HUES6 (cell line): ENCODE data around the gene CLEC20A.

Source experiments
- H3K27ac ChIP-seq: 2 replicates; pipeline ENCODE4 v1.7.0; 2013; ENCODE audit warnings: low read depth, mild to moderate bottlenecking, low read length, inconsistent platforms
- H3K27me3 ChIP-seq: 2 replicates; pipeline ENCODE4 v1.6.1; 2013; ENCODE audit warnings: low read length; ENCODE audit not compliant: control insufficient read depth, insufficient read depth
- H3K36me3 ChIP-seq: 2 replicates; pipeline ENCODE4 v1.6.1; 2013; ENCODE audit warnings: low read length; ENCODE audit not compliant: control insufficient read depth, insufficient read depth
- H3K4me1 ChIP-seq: 2 replicates; pipeline ENCODE4 v1.6.1; 2013; ENCODE audit warnings: low read length; ENCODE audit not compliant: control insufficient read depth, insufficient read depth
- H3K4me3 ChIP-seq: 2 replicates; pipeline ENCODE4 v1.5.1; 2013; ENCODE audit warnings: low read depth, low read length
- H3K9ac ChIP-seq: one replicate; pipeline ENCODE4 v1.6.1; 2013; ENCODE audit warnings: mild to moderate bottlenecking, low read length
- H3K9me3 ChIP-seq: 2 replicates; pipeline ENCODE4 v1.6.1; 2013; ENCODE audit warnings: low read depth, low read length; ENCODE audit not compliant: control insufficient read depth, insufficient read depth

CLEC20A gene

GRCh38 chr1:178537382-178538090 is 40.8 kb upstream of the CLEC20A start:
- Histone ChIP-seq H3K27me3 (no peaks in the 10 kb centered on the region), H3K4me3 (no peak overlapping the region), H3K4me1 (0 out of 2 replicates have a peak, but pooled peaks cover 4% of the 10 kb centered on the region), H3K9me3 (no peaks in the 10 kb centered on the region), H3K27ac (no peak overlapping the region), H3K9ac (no peak overlapping the region), H3K36me3 (no peaks in the 10 kb centered on the region)

- Histone ChIP-seq H3K9me3 (no peaks in the 10 kb centered on the region), H3K36me3 (no peaks in the 10 kb centered on the region), H3K9ac (no peak overlapping the region), H3K27me3 (no peaks in the 10 kb centered on the region), H3K4me1 (0 out of 2 replicates have a peak, but pooled peaks cover 4% of the 10 kb centered on the region), H3K27ac (no peak overlapping the region), H3K4me3 (no peak overlapping the region)
Measured at GRCh38 chr1:178536844-178537371, 40.1 kb upstream of the CLEC20A start.

- no peaks in the 10 kb centered on the region for H3K9me3 ChIP-seq
- H3K4me1 ChIP-seq, result no peaks in the 10 kb centered on the region
- H3K27ac ChIP-seq, result no peak overlapping the region
- no peak overlapping the region for H3K9ac ChIP-seq
- H3K4me3 ChIP-seq, result no peak overlapping the region
- no peaks in the 10 kb centered on the region for H3K27me3 ChIP-seq
- H3K36me3 ChIP-seq, result no peaks in the 10 kb centered on the region
Measured at GRCh38 chr1:178536329-178536728, 39.6 kb upstream of the CLEC20A start.

GRCh38 chr1:178534137-178534868 is 37.5 kb upstream of the CLEC20A start:
- no peak overlapping the region for H3K27ac ChIP-seq
- no peaks in the 10 kb centered on the region for H3K27me3 ChIP-seq
- no peaks in the 10 kb centered on the region for H3K9me3 ChIP-seq
- H3K4me3 ChIP-seq, result no peak overlapping the region
- H3K36me3 ChIP-seq, result no peaks in the 10 kb centered on the region
- H3K9ac ChIP-seq, result no peak overlapping the region
- H3K4me1 ChIP-seq, result peaks cover 5% of the 10 kb centered on the region; the same call in 1 of the 2 replicates

GRCh38 chr1:178533121-178533946 is 36.6 kb upstream of the CLEC20A start:
- no peak overlapping the region for H3K9ac ChIP-seq
- peaks cover 5% of the 10 kb centered on the region; the same call in 1 of the 2 replicates for H3K4me1 ChIP-seq
- H3K27ac ChIP-seq, result no peak overlapping the region
- H3K36me3 ChIP-seq, result no peaks in the 10 kb centered on the region
- no peaks in the 10 kb centered on the region for H3K9me3 ChIP-seq
- no peak overlapping the region for H3K4me3 ChIP-seq
- no peaks in the 10 kb centered on the region for H3K27me3 ChIP-seq

GRCh38 chr1:178532392-178532791 is 35.6 kb upstream of the CLEC20A start:
- Histone ChIP-seq H3K36me3 (no peaks in the 10 kb centered on the region), H3K27me3 (no peaks in the 10 kb centered on the region), H3K9me3 (no peaks in the 10 kb centered on the region), H3K27ac (no peak overlapping the region), H3K9ac (no peak overlapping the region), H3K4me3 (no peak overlapping the region), H3K4me1 (peaks cover 5% of the 10 kb centered on the region; the same call in 1 of the 2 replicates)

- Histone ChIP-seq H3K27me3 (no peaks in the 10 kb centered on the region), H3K9ac (no peak overlapping the region), H3K36me3 (no peaks in the 10 kb centered on the region), H3K4me3 (no peak overlapping the region), H3K9me3 (no peaks in the 10 kb centered on the region), H3K27ac (no peak overlapping the region), H3K4me1 (peaks cover 5% of the 10 kb centered on the region; the same call in 1 of the 2 replicates)
Measured at GRCh38 chr1:178531887-178532286, 35.1 kb upstream of the CLEC20A start.

- Histone ChIP-seq H3K4me3 (no peak overlapping the region), H3K9ac (no peak overlapping the region), H3K27me3 (no peaks in the 10 kb centered on the region), H3K27ac (no peak overlapping the region), H3K9me3 (no peaks in the 10 kb centered on the region), H3K36me3 (no peaks in the 10 kb centered on the region), H3K4me1 (peaks cover 5% of the 10 kb centered on the region; the same call in 1 of the 2 replicates)
Measured at GRCh38 chr1:178530502-178530901, 33.7 kb upstream of the CLEC20A start.

- no peak overlapping the region for H3K27ac ChIP-seq
- H3K4me3 ChIP-seq, result no peak overlapping the region
- H3K9ac ChIP-seq, result no peak overlapping the region
- H3K4me1 ChIP-seq, result peaks cover 5% of the 10 kb centered on the region; the same call in 1 of the 2 replicates
- no peaks in the 10 kb centered on the region for H3K27me3 ChIP-seq
- no peaks in the 10 kb centered on the region for H3K36me3 ChIP-seq
- no peaks in the 10 kb centered on the region for H3K9me3 ChIP-seq
Measured at GRCh38 chr1:178530037-178530402, 33.3 kb upstream of the CLEC20A start.

GRCh38 chr1:178529364-178530036 is 32.7 kb upstream of the CLEC20A start:
- peaks cover 5% of the 10 kb centered on the region; the same call in 1 of the 2 replicates for H3K4me1 ChIP-seq
- no peaks in the 10 kb centered on the region for H3K36me3 ChIP-seq
- H3K4me3 ChIP-seq, result no peak overlapping the region
- no peak overlapping the region for H3K9ac ChIP-seq
- H3K27ac ChIP-seq, result no peak overlapping the region
- no peaks in the 10 kb centered on the region for H3K9me3 ChIP-seq
- no peaks in the 10 kb centered on the region for H3K27me3 ChIP-seq
